BJ (cell line): ENCODE data around the gene NUP153. TPM values are rescaled to one million over a fixed set of nuclear protein-coding genes. Genes with fewer than 3 reads are reported as not detected.

Experiments
- CTCF ChIA-PET: fragments of 350-600 bp; formaldehyde crosslinking; extraction: SDS; loops from one replicate; lab custom pipeline; 2021; ENCODE audit warnings: antibody characterized with exemption, inconsistent platforms; lab: Yijun Ruan, JAX
- POLR2A ChIA-PET: fragments of 300-600 bp; sonication (Branson Sonifier 250); formaldehyde crosslinking; extraction: SDS; loops from one replicate; lab custom pipeline; 2021; ENCODE audit warnings: antibody characterized with exemption; lab: Charles Lee
- DNase-seq: peaks from one replicate; pipeline ENCODE4 v3.0.0-alpha.2; 2011; ENCODE audit warnings: low read depth
- H3K27me3 ChIP-seq: 2 replicates; pipeline ENCODE4 v1.6.0; 2011; ENCODE audit warnings: low read length; ENCODE audit not compliant: control insufficient read depth, insufficient read depth
- H3K36me3 ChIP-seq: 2 replicates; pipeline ENCODE4 v1.5.1; 2011; ENCODE audit warnings: low read length; ENCODE audit not compliant: control insufficient read depth, insufficient read depth
- H3K4me3 ChIP-seq: 2 replicates; pipeline ENCODE4 v1.5.1; 2011; ENCODE audit warnings: low read depth, mild to moderate bottlenecking, control low read depth, low read length
- CTCF ChIP-seq: IDR thresholded peaks from 2 replicates; pipeline ENCODE4 v1.5.1; 2011; ENCODE audit warnings: low read depth, mild to moderate bottlenecking, control low read depth, inconsistent platforms, low read length, moderate library complexity; ENCODE audit not compliant: insufficient read depth
- polyA plus RNA-seq: library from polyadenylated mRNA; depleted of rRNA; stranded (reverse); fragments of >200 nt; gene quantifications from 2 replicates; pipeline ENCODE4 v1.2.3, GENCODE V29; 2011

NUP153 gene
- polyA plus RNA-seq, 1 experiment: 15.6 TPM

- Histone ChIP-seq H3K27me3 (no peaks in the 10 kb centered on the region), H3K4me3 (no peak overlapping the region), H3K36me3 (no peaks in the 10 kb centered on the region)
- ChIA-PET POLR2A (no interaction called here), CTCF (interaction anchor here (0.5 to 1.1 kb wide), 2 partner anchors 12 to 13 kb away, joined by 3 to 4 read pairs; no protein-coding TSS in a partner anchor)
- TF ChIP-seq CTCF: no peak
- no peak for DNase-seq
Measured at GRCh38 chr6:17729223-17730077, 22.7 kb upstream of the NUP153 start.

- Histone ChIP-seq H3K27me3 (no peaks in the 10 kb centered on the region), H3K36me3 (no peaks in the 10 kb centered on the region), H3K4me3 (no peak overlapping the region)
- TF ChIP-seq CTCF: no peak
- POLR2A ChIA-PET: no interaction called here
- no peak for DNase-seq
- CTCF ChIA-PET: no interaction called here
Measured at GRCh38 chr6:17728551-17729222, 22.0 kb upstream of the NUP153 start.

GRCh38 chr6:17725083-17725482, 18.4 kb upstream of the NUP153 start:
- no peak for TF ChIP-seq CTCF
- CTCF ChIA-PET: interaction anchor here (0.5 to 0.7 kb wide), 2 partner anchors 10 to 316 kb away, joined by 4 read pairs; no protein-coding TSS in a partner anchor
- no peak for DNase-seq
- no peaks in the 10 kb centered on the region for H3K27me3 ChIP-seq
- H3K36me3 ChIP-seq: no peaks in the 10 kb centered on the region
- H3K4me3 ChIP-seq: no peak overlapping the region
- POLR2A ChIA-PET: interaction anchor here (0.7 kb wide), 1 partner anchor 18 kb away, joined by 5 read pairs; the partner anchor contains the start of gene NUP153

GRCh38 chr6:17724341-17724740, 17.6 kb upstream of the NUP153 start:
- ChIA-PET CTCF (no interaction called here), POLR2A (no interaction called here)
- TF ChIP-seq CTCF: no peak
- H3K36me3 ChIP-seq: no peaks in the 10 kb centered on the region
- no peaks in the 10 kb centered on the region for H3K27me3 ChIP-seq
- no peak overlapping the region for H3K4me3 ChIP-seq
- DNase-seq: no peak

- no peak for TF ChIP-seq CTCF
Measured at GRCh38 chr6:17721671-17722070, 14.9 kb upstream of the NUP153 start.

More at GRCh38 chr6:17721671-17722070, 14.9 kb upstream of the NUP153 start:
- no peaks in the 10 kb centered on the region for H3K27me3 ChIP-seq
- DNase-seq: no peak
- POLR2A ChIA-PET: no interaction called here
- H3K36me3 ChIP-seq: no peaks in the 10 kb centered on the region
- CTCF ChIA-PET: no interaction called here
- no peak overlapping the region for H3K4me3 ChIP-seq
